GM13977 (cell line): ENCODE data around the gene PSMB2.

ENCODE experiments used
- DNase-seq: peaks from one replicate; pipeline ENCODE4 v3.0.0; 2012; ENCODE audit warnings: low spot score
- CTCF ChIP-seq: IDR thresholded peaks from 2 replicates; pipeline ENCODE4 v1.5.1; 2012; ENCODE audit warnings: mild to moderate bottlenecking, control low read depth; ENCODE audit not compliant: insufficient read depth; ENCODE audit errors: extremely low read depth, missing control alignments
- in situ Hi-C: fragments of 300-500 bp; cut with MboI; formaldehyde crosslinking; loops from one replicate; pipeline ENCODE4 v1.12.0; 2022; ENCODE audit warnings: low sequenced_read_pairs, low pct_unique_long_range_greater_than_20kb, mixed read lengths, inconsistent platforms; ENCODE audit not compliant: unreplicated experiment

The PSMB2 gene

GRCh38 chr1:35660581-35661473, 19.5 kb upstream of the PSMB2 start:
- in situ Hi-C loops, result no loop called here
- DNase-seq, result no peak
- TF ChIP-seq CTCF, result no peak

- no peak for TF ChIP-seq CTCF
- DNase-seq, result no peak
- in situ Hi-C loops, result no loop called here
Observed at GRCh38 chr1:35659589-35659988, 18.3 kb upstream of the PSMB2 start.

- TF ChIP-seq CTCF, result no peak
- in situ Hi-C loops, result no loop called here
- DNase-seq, result no peak
Observed at GRCh38 chr1:35657851-35658250, 16.5 kb upstream of the PSMB2 start.

GRCh38 chr1:35656863-35657232, 15.5 kb upstream of the PSMB2 start:
- DNase-seq, result no peak
- no peak for TF ChIP-seq CTCF
- in situ Hi-C loops, result no loop called here

GRCh38 chr1:35656148-35656862, 15.0 kb upstream of the PSMB2 start:
- in situ Hi-C loops, result no loop called here
- DNase-seq, result no peak
- no peak for TF ChIP-seq CTCF

DNA sequence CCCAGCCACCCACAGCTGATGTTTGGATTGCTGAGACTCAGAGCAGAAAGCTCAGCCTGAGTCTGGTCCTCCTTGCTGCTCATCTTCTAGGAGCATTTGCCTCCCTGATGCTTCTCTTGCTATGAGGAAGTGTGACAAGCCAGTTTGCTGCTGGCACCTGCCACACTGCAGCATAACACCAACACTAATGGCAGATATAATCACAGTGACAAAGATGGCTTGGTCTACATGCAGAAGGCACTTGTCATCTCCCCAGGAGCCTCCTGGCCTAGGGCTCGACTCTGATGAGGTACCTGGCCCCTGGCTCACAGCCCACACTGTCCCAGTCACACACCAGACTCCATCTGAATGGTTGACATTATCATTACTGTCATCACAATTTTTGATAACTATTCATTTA, 13.9 kb upstream of the PSMB2 start:
- in situ Hi-C loops, result no loop called here
- no peak for DNase-seq
- TF ChIP-seq CTCF, result no peak
